Gastrocnemius medialis (tissue), 4 donors: Measurements from ENCODE around the gene DRP2. TPM values are rescaled to one million over a fixed set of nuclear protein-coding genes. Genes with fewer than 3 reads are reported as not detected.

Source experiments
- ATAC-seq, 2 donors: fragments of 150-250 bp; one replicate each; pipeline ENCODE4 v1.9.1; 2016
- DNase-seq, 2 donors: peaks; one replicate each; pipeline ENCODE4 v3.0.0-alpha.2; 2019
- H3K27ac ChIP-seq, 4 donors: fragments of 200-600 bp; sonication (generic); 1 replicate in 1 of 4; 2 replicates in 3 of 4; pipeline ENCODE4 v1.5.1; 2016 to 2018; ENCODE audit warnings: mild to moderate bottlenecking in 2 of 4, moderate library complexity in 1 of 4
- H3K27me3 ChIP-seq, 3 donors: fragments of 200-600 bp; sonication (generic) in 2 of 3; 1 replicate in 1 of 3; 2 replicates in 2 of 3; pipeline versions ENCODE4 v1.5.1 to v1.6.0; 2016 to 2019; ENCODE audit warnings: mild to moderate bottlenecking in 1 of 3, moderate library complexity in 1 of 3
- H3K36me3 ChIP-seq, 2 donors: fragments of 200-600 bp; sonication (generic) in 1 of 2; one replicate each; pipeline ENCODE4 v1.5.1; 2017 to 2018
- H3K4me1 ChIP-seq, 2 donors: fragments of 200-600 bp; sonication (generic) in 1 of 2; one replicate each; pipeline ENCODE4 v1.5.1; 2016 to 2017; ENCODE audit warnings: mild to moderate bottlenecking in 2 of 2
- H3K4me3 ChIP-seq, 4 donors: fragments of 200-600 bp; sonication (generic) in 3 of 4; 1 replicate in 1 of 4; 2 replicates in 3 of 4; pipeline ENCODE4 v1.5.1; 2016 to 2019; ENCODE audit warnings: mild to moderate bottlenecking in 2 of 4
- H3K9me3 ChIP-seq, 3 donors: fragments of 200-600 bp; sonication (generic) in 2 of 3; 1 replicate in 1 of 3; 2 replicates in 2 of 3; pipeline ENCODE4 v1.5.1; 2016 to 2019
- CTCF ChIP-seq, 5 experiments: fragments of 450-650 bp in 3 of 5; fragments of 200-600 bp in 2 of 5; sonication (generic) in 2 of 5; IDR thresholded peaks in 4 of 5; conservative IDR thresholded peaks in 1 of 5; 1 replicate in 4 of 5; 2 replicates in 1 of 5; pipeline ENCODE4 v1.5.1; 2016 to 2019; ENCODE audit warnings: antibody characterized with exemption in 5 of 5, mild to moderate bottlenecking in 3 of 5, moderate library complexity in 3 of 5
- POLR2A ChIP-seq, 2 donors: fragments of 450-650 bp; IDR thresholded peaks; one replicate each; pipeline ENCODE4 v1.6.1; 2017; ENCODE audit warnings: antibody characterized with exemption in 2 of 2, mild to moderate bottlenecking in 2 of 2, moderate library complexity in 2 of 2
- in situ Hi-C, 4 donors: fragments of 200-750 bp; cut with MboI; loops; one replicate each; pipeline versions ENCODE4 v1.15.0 to v1.8.0; 2017; ENCODE audit warnings: low sequenced_read_pairs in 4 of 4
- intact Hi-C: fragments of 100-400 bp; cut with DNase I; formaldehyde crosslinking; loops from one replicate; pipeline ENCODE4 v1.15.1; 2023; ENCODE audit warnings: low total_unique reads
- total RNA-seq, 4 donors: library from RNA; depleted of rRNA; stranded (reverse); fragments of >200 nt; gene quantifications; one replicate each; pipeline versions ENCODE4 v1.1.0 to v1.2.3, GENCODE V29; 2016

Gene DRP2
- total RNA-seq, 4 donors from 2014 or later, result 0.10 to 0.11 TPM; not detected in 2

GRCh38 chrX:101190736-101191135 is 28.9 kb upstream of the DRP2 start:
- in situ Hi-C loops, result no loop called here
- intact Hi-C loops, result no loop called here
- Histone ChIP-seq H3K9me3 (no peaks in the 10 kb centered on the region), H3K27me3 (peaks cover 0 to 16% (median 8%) of the 10 kb centered on the region in 3 donors), H3K27ac (no peak overlapping the region), H3K4me1 (no peaks in the 10 kb centered on the region), H3K36me3 (no peaks in the 10 kb centered on the region), H3K4me3 (no peak overlapping the region)
- no peak for DNase-seq
- no peak for TF ChIP-seq CTCF (IDR thresholded peaks at IDR 0.05 in 4 of 5, conservative IDR thresholded peaks at IDR 0.05 in 1 of 5)
- TF ChIP-seq POLR2A (IDR thresholded peaks at IDR 0.05), result no peak
- no peak for ATAC-seq

GRCh38 chrX:101191217-101191750 is 28.3 kb upstream of the DRP2 start:
- TF ChIP-seq POLR2A (IDR thresholded peaks at IDR 0.05), result no peak
- TF ChIP-seq CTCF (IDR thresholded peaks at IDR 0.05 in 4 of 5, conservative IDR thresholded peaks at IDR 0.05 in 1 of 5), result no peak
- Histone ChIP-seq H3K9me3 (no peaks in the 10 kb centered on the region), H3K4me3 (peak overlapping the region in 1 of 4 donors; percentile 24), H3K36me3 (no peaks in the 10 kb centered on the region), H3K4me1 (no peaks in the 10 kb centered on the region), H3K27ac (no peak overlapping the region), H3K27me3 (peaks cover 0 to 17% (median 8%) of the 10 kb centered on the region in 3 donors)
- intact Hi-C loops (no loop called here), in situ Hi-C loops (no loop called here)
- DNase-seq (no peak), ATAC-seq (no peak)

- H3K4me3 ChIP-seq, result no peak overlapping the region
- peaks cover 0 to 17% (median 8%) of the 10 kb centered on the region in 3 donors for H3K27me3 ChIP-seq
- no peak for DNase-seq
- H3K9me3 ChIP-seq, result no peaks in the 10 kb centered on the region
- no peak overlapping the region for H3K27ac ChIP-seq
- H3K4me1 ChIP-seq, result no peaks in the 10 kb centered on the region
- H3K36me3 ChIP-seq, result no peaks in the 10 kb centered on the region
- TF ChIP-seq POLR2A (IDR thresholded peaks at IDR 0.05), result no peak
- TF ChIP-seq CTCF (IDR thresholded peaks at IDR 0.05 in 4 of 5, conservative IDR thresholded peaks at IDR 0.05 in 1 of 5), result no peak
- intact Hi-C loops, result no loop called here
- ATAC-seq, result no peak
- in situ Hi-C loops, result no loop called here
Measured at GRCh38 chrX:101195442-101196173, 24.0 kb upstream of the DRP2 start.

- Histone ChIP-seq H3K4me1 (no peaks in the 10 kb centered on the region), H3K4me3 (no peak overlapping the region), H3K9me3 (no peaks in the 10 kb centered on the region), H3K36me3 (no peaks in the 10 kb centered on the region), H3K27me3 (peaks cover 0 to 3% (median 0%) of the 10 kb centered on the region in 3 donors), H3K27ac (no peak overlapping the region)
- no peak for TF ChIP-seq POLR2A (IDR thresholded peaks at IDR 0.05)
- no peak for TF ChIP-seq CTCF (IDR thresholded peaks at IDR 0.05 in 4 of 5, conservative IDR thresholded peaks at IDR 0.05 in 1 of 5)
- no peak for DNase-seq
- intact Hi-C loops, result no loop called here
- ATAC-seq, result no peak
- in situ Hi-C loops, result no loop called here
Measured at GRCh38 chrX:101203761-101204351, 15.7 kb upstream of the DRP2 start.
